HG02973 (cell line): ENCODE data around the gene EYS.
"Not testable (repeated sequence)": the region's sequence is repeated elsewhere in the genome, so short reads cannot be mapped to it uniquely, and the experiment has no call there.

Experiments used
- ATAC-seq: cut with Tn5 transposase; IDR thresholded peaks from one replicate; pipeline ENCODE4 v1.9.1; 2021; ENCODE audit warnings: moderate library complexity; ENCODE audit not compliant: unreplicated experiment

EYS gene

GRCh38 chr6:63935732-63936131 lies 1771.3 kb downstream of the EYS start:
- no peak for ATAC-seq

GRCh38 chr6:63933948-63934347 lies 1773.1 kb downstream of the EYS start:
- ATAC-seq = not testable (repeated sequence)

- ATAC-seq = no peak
These were observed 1776.2 kb downstream of the EYS start for GRCh38 chr6:63930848-63931247.

GRCh38 chr6:63929111-63929510 lies 1777.9 kb downstream of the EYS start:
- no peak for ATAC-seq

GRCh38 chr6:63928613-63929012 lies 1778.4 kb downstream of the EYS start:
- no peak for ATAC-seq

GRCh38 chr6:63926950-63927927 lies 1779.8 kb downstream of the EYS start:
- no peak for ATAC-seq

GRCh38 chr6:63926258-63926780 lies 1780.7 kb downstream of the EYS start:
- no peak for ATAC-seq

- peak; percentile 77 for ATAC-seq
These were observed 1783.8 kb downstream of the EYS start for GRCh38 chr6:63923139-63923739.

- no peak for ATAC-seq
These were observed 1787.4 kb downstream of the EYS start for GRCh38 chr6:63919556-63920110.

- no peak for ATAC-seq
These were observed 1794.1 kb downstream of the EYS start for GRCh38 chr6:63912887-63913286.

GRCh38 chr6:63910863-63911551 lies 1796.0 kb downstream of the EYS start:
- ATAC-seq = no peak

GRCh38 chr6:63904650-63905248 lies 1802.3 kb downstream of the EYS start:
- peak; percentile 59 for ATAC-seq

GRCh38 chr6:63899550-63899949 lies 1807.5 kb downstream of the EYS start:
- ATAC-seq = no peak

- ATAC-seq = no peak
These were observed 1809.1 kb downstream of the EYS start for GRCh38 chr6:63897952-63898351.

GRCh38 chr6:63897459-63897858 lies 1809.6 kb downstream of the EYS start:
- no peak for ATAC-seq

GRCh38 chr6:63888416-63888815 lies 1818.6 kb downstream of the EYS start:
- no peak for ATAC-seq

GRCh38 chr6:63887804-63888203 lies 1819.2 kb downstream of the EYS start:
- not testable (repeated sequence) for ATAC-seq

- ATAC-seq = no peak
These were observed 1819.8 kb downstream of the EYS start for GRCh38 chr6:63887002-63887751.

- ATAC-seq = no peak
These were observed 1820.7 kb downstream of the EYS start for GRCh38 chr6:63886341-63886740.

- ATAC-seq = no peak
These were observed 1823.4 kb downstream of the EYS start for GRCh38 chr6:63883597-63883996.
